ENCODE data around the gene SPRED3.

Gene SPRED3

GRCh38 chr19:38371081-38371480, 17.4 kb upstream of the SPRED3 start:
- no peak for DNase-seq (ENCODE audit: low read depth)

GRCh38 chr19:38373907-38374331, 14.6 kb upstream of the SPRED3 start:
- no peak for DNase-seq (ENCODE audit: low read depth)

- DNase-seq (ENCODE audit: low read depth) = peak; percentile 94
Observed at GRCh38 chr19:38374332-38375097, 14.0 kb upstream of the SPRED3 start, which contains the start of gene PSMD8. Gene PSMD8, plus strand, starts transcription at chr19:38374571. Its CDS starts 31 bp downstream, at chr19:38374602.

GRCh38 chr19:38375098-38375493, 13.4 kb upstream of the SPRED3 start:
- DNase-seq (ENCODE audit: low read depth) = no peak

- no peak for DNase-seq (ENCODE audit: low read depth)
Observed at GRCh38 chr19:38375748-38376147, 12.7 kb upstream of the SPRED3 start.

- no peak for DNase-seq (ENCODE audit: low read depth)
Observed at GRCh38 chr19:38376576-38376975, 11.9 kb upstream of the SPRED3 start.

- DNase-seq (ENCODE audit: low read depth) = no peak
Observed at GRCh38 chr19:38377052-38377451, 11.4 kb upstream of the SPRED3 start.

GRCh38 chr19:38378866-38379265, 9.6 kb upstream of the SPRED3 start:
- DNase-seq (ENCODE audit: low read depth) = no peak

- no peak for DNase-seq (ENCODE audit: low read depth)
Observed at GRCh38 chr19:38381138-38381537, 7.4 kb upstream of the SPRED3 start.

- DNase-seq (ENCODE audit: low read depth) = no peak
Observed at GRCh38 chr19:38383184-38383583, 5.3 kb upstream of the SPRED3 start.

- no peak for DNase-seq (ENCODE audit: low read depth)
Observed at GRCh38 chr19:38383743-38384142, 4.8 kb upstream of the SPRED3 start.

GRCh38 chr19:38384209-38385027, 4.1 kb upstream of the SPRED3 start:
- DNase-seq (ENCODE audit: low read depth) = no peak

GRCh38 chr19:38385057-38385803, 3.3 kb upstream of the SPRED3 start:
- no peak for DNase-seq (ENCODE audit: low read depth)

GRCh38 chr19:38385804-38386257, 2.7 kb upstream of the SPRED3 start:
- no peak for DNase-seq (ENCODE audit: low read depth)

- DNase-seq (ENCODE audit: low read depth) = no peak
Observed at GRCh38 chr19:38386300-38386970, 2.1 kb upstream of the SPRED3 start.

- no peak for DNase-seq (ENCODE audit: low read depth)
Observed at GRCh38 chr19:38386971-38387549, 1.4 kb upstream of the SPRED3 start.

- peak; percentile 60 for DNase-seq (ENCODE audit: low read depth)
Observed at GRCh38 chr19:38387550-38388348, 748 bp upstream of the SPRED3 start, which contains the start of gene GGN. Gene GGN, minus strand, starts transcription at chr19:38388034. Its CDS starts 773 bp downstream, at chr19:38387261.

GRCh38 chr19:38389101-38389925, 816 bp downstream of the SPRED3 start:
- DNase-seq (ENCODE audit: low read depth) = no peak

Measured in activated gamma-delta T cell treated with anti-CD3 and anti-CD28 coated beads, Interleukin-2, amount 50 U/mL, for 16 hours (primary cell).